Measurements from ENCODE around the gene EML6. TPM values are rescaled to one million over a fixed set of nuclear protein-coding genes. Genes with fewer than 3 reads are reported as not detected.

The EML6 gene
- total RNA-seq, 1 experiment from 2014 or later: 0.95 TPM

DNA sequence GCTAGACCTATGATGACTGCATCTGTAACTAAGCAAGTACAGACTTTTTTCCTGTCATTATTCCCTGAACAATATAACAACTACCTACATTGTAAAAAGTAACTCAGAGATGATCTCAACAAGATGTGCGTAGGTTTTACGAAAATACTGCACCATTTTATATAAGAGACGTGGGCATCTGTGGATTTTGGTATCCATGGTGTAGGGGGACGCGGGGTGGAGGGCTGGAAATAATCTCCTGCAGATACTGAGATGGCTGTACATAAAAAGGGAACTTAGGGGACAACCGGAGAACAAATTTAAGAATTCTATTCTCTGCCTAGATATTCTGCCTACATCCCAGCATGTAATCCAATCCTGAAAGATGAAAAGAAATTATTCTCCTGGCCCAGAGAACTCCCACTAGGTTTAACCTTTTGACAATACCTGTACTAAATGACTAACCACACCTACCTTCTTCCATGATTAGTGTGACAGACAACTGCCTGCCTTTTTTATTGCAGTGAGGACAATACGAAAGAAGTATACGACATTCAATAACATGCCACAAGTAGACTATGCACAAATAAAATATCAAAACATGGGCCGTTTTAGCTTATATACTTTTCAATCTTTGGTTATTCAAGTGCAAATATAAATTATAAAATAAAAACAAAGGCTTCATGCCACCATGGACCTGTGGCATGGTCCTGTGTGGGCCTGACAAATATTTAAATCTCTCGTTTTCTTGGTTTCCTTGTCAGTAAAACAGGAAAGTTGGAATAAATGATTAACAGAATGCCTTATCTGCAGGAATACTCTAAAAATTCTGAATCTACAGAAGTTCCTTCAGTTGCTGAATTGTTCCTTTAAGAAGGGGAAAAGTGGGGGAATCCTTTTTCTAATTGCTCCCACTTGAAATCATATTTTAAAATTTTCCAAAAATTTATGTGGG, 280.5 kb downstream of the EML6 start:
- in situ Hi-C loops (cut with HindIII; ENCODE audit: low pct_unique_long_range_greater_than_20kb, low sequenced_read_pairs): no loop called here
- no peak for DNase-seq (ENCODE audit: low read depth, low spot score)

DNA sequence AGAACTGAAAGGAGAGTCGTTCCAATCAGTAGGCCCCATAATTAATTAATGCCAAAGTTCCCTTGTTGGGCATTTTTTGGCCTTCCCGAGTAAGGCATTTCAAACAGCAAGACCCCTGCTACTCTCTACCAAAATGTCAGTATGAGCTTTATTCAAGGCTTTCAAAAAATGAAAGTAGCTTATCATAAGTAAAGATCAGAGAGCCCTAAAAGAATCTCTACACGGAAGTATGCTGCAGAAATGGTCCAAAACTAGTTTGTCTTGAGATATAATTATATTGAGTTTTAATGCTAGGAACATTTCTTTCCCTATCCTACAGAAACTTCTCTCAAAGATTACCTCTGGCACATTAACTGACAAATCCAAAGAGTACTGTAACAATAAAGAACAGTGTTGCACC, 282.8 kb downstream of the EML6 start:
- DNase-seq (ENCODE audit: low read depth, low spot score): no peak
- in situ Hi-C loops (cut with HindIII; ENCODE audit: low pct_unique_long_range_greater_than_20kb, low sequenced_read_pairs): no loop called here

DNA sequence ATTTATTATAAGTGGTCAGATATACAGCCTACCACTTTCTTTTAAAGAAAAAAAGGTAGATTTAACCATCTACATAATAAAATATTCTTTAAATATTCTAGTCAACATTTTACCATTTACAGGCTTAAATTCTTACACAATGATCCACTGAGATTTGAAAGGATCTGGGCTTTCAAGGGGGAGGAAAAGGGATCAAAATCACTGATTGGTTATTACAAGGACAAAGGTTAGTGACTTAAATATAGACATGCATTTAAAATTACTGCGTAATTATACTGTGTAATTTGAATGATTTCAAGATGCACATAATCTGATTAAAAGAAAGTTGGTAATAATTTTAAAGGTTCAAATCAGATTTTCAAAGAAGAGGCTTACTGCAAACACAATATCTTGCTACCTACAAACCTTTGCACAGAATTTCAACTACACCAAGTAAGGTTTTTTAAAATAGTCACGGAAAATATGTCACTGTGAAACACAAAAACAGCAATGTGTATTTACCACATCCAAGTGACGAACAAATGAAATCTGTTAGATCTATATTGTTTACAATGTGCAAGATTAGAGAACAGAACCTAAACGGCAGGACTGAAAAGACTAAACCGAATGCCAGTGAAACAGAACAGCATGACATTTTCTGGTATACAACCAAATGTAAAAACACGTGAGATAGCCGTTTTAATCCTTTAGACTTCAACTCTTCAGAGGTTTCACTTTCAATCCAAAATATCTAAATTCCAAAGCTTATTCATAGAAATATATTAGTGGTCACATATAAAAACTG, 286.0 kb downstream of the EML6 start:
- DNase-seq (ENCODE audit: low read depth, low spot score): peak; percentile 20
- in situ Hi-C loops (cut with HindIII; ENCODE audit: low pct_unique_long_range_greater_than_20kb, low sequenced_read_pairs): no loop called here

DNA sequence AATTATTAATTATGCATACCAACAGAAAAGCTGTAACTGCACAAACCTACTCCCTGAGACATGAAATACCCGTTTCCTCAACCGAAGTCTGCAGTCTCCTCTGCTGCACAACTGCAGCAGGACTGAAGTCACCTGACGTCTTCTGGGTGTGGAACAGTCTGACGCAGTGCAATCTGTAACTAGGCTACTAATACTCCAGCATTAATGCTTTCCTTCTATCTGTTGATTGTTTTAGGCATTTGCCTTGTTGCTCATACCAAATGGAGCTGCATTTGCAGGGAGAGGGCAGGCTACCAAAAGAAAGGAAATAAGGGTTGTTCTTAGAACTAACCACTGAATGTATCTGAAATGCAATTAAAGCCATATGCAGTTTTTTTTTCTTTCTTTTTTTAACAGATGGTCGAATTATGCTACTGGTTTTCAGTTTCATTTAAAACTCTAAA, 286.7 kb downstream of the EML6 start:
- peak; percentile 93 for DNase-seq (ENCODE audit: low read depth, low spot score)
- in situ Hi-C loops (cut with HindIII; ENCODE audit: low pct_unique_long_range_greater_than_20kb, low sequenced_read_pairs): no loop called here

DNA sequence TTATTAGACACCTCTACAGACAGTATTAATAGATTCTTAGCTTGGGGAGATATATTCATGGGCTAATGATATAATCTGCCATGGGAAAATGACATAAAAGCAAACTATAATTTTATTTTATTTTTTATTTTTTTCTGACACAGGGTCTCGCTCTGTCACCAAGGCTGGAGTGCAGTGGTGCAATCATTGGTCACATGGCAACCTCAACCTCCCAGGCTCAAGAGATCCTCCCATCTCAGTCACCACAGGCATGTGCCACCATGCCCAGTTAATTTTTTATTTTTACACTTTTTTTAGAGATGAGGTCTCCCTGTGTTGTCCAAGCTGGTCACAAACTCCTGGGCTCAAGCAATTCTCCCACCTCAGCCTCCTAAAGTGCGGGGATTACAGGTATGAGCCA, 287.5 kb downstream of the EML6 start:
- DNase-seq (ENCODE audit: low read depth, low spot score): peak; percentile 50
- in situ Hi-C loops (cut with HindIII; ENCODE audit: low pct_unique_long_range_greater_than_20kb, low sequenced_read_pairs): no loop called here

DNA sequence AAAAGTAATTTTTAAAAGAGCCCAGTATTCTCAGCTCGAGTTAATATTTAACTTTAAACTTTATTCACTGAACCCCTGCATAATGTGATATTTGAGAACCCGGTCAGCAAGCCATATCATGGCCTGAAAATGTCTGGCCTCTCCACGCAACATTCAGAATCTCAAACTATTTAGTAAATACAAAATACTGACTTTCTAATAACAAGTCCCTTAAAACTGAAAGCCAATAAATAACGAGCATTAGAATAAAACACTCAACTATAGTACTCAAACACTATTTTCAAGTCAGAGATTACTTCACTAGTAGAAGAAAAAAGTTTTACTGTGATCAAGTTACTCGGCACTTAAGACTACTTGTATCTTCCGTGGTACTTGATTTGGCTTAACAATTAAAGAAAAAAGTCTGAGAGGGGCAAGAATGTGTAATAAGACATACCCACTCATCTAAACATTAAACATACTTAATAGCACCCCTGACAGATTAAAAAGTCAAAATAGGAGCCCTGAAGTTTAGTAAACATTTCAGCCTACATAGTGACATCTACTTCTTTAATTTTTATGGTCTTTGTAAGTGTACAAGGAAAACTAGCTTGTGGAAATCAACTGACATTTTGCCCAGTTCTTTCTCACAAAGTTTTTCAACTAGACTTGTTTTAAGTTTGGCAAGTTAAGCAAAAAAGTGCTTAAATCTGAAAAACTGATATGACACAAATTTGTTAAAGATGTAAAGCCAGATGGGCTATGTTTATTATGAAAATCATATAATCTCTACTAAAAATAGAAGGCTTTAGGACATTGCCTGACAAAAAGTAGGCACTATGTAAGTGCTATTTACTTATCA, 288.6 kb downstream of the EML6 start:
- in situ Hi-C loops (cut with HindIII; ENCODE audit: low pct_unique_long_range_greater_than_20kb, low sequenced_read_pairs): no loop called here
- no peak for DNase-seq (ENCODE audit: low read depth, low spot score)

DNA sequence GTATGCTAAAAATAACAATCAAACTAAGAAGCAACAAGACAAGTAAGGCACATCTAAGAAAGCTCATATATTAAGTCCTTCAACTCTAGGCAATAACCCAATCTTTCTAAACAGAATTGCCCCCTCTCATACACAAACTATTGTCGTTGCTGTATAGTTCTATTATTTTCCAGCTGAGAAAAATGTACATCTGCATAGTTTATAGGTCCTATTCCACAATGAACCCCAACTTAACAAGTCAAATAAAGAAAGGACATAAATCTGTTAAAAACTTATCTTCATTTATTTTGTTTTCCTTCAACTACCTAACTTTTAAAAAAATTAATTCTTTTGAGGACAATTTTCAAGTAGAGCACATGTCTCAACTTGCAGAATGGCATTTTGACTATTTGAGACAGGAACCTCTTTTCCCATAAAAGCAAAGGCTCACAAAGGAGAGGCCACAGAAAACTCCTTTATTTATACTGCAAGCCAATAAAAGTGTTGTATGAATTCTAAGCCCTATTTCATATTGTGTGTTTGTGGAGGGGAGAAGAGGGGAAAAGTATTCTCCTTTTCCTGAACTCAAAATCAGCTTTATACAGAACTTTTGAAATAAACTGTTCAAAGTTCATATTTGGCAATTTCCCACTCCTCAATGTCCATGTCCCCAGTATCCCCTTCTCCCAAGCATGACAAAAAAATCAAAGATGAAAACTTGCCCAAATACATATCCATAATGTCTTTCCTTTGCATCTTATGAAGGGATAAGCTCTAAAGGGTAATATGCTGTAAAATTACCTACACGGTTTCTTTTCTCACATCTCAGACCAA, 289.4 kb downstream of the EML6 start:
- DNase-seq (ENCODE audit: low read depth, low spot score): no peak
- in situ Hi-C loops (cut with HindIII; ENCODE audit: low pct_unique_long_range_greater_than_20kb, low sequenced_read_pairs): no loop called here

DNA sequence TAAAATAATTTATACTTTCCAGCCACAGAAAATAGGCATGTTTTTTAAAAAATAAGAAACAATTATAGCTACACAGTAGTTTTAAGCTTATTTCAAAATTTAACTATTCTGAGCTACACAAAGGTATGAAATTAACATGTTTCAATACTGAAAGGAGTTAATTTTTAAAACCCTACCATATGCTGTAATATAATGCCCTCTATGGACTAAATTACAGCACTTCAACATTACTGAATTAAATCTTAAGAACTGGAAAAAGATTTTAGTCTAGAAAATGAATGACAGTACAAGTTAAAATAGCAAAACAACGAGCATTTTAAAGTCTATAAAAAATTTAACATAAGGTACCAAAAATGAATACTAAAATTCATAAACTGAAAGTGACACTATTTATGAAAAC, 290.5 kb downstream of the EML6 start:
- peak; percentile 28 for DNase-seq (ENCODE audit: low read depth, low spot score)
- in situ Hi-C loops (cut with HindIII; ENCODE audit: low pct_unique_long_range_greater_than_20kb, low sequenced_read_pairs): no loop called here

DNA sequence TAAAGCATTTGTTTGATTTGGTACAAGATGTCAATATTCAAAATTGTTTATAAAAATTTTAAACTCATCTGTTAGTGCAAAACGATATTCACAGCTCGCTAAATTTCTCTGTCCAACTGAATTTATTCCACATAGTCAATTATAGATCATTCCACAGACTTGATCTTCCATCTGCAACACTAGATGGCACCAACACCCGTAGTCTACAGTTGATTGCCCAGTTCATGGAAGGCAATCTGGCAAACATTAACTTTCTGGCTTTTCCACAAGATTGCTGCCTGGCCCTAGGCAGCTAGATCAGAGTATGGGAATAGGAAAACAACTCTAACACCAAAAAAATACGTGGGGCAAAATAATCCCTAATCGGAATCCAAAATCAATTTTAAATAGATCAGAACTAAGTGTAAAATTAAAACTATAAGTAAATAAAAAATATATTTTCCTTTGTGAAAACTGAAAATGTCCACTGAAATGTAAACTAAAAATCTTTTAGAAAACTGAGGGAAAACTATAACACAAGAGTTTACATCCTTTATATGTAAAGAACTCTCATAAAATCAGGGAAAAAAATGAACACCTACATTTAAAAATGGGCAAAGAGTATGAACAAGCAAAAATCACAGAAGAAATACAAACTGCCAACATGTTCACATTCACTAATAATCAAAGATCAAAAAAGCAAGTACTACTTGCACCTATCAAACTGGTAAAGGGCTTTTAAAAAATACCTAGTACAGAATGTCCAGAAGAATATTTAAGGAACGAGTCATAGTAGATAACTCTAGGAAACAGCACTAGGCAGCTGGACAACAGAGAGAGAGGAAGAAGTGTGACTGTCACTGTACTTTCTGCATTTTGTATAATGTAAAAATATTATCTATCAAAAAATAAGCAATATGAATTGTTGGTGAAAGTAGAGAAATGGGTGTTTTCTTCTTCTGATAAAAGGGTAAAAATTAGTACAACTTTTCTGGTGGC, 291.8 kb downstream of the EML6 start:
- in situ Hi-C loops (cut with HindIII; ENCODE audit: low pct_unique_long_range_greater_than_20kb, low sequenced_read_pairs): no loop called here
- DNase-seq (ENCODE audit: low read depth, low spot score): peak; percentile 89

DNA sequence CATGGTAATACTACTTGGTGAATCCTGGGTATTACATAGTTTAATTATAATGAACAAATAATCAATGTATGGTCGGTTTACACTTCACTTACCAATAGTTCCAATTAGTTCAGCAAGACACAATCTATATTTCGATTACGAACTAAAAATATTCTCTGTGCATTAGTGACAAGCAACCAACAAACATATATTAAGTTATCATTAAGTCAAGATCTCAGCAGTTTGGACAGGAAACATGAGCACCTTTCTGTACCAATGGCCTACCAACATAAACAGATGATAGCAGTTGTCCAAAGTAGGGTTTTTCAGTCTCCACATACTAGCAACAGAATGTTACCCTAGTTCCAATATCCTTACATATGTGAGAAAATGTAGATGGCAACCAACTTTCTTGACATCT, 294.0 kb downstream of the EML6 start:
- DNase-seq (ENCODE audit: low read depth, low spot score): no peak
- in situ Hi-C loops (cut with HindIII; ENCODE audit: low pct_unique_long_range_greater_than_20kb, low sequenced_read_pairs): no loop called here

DNA sequence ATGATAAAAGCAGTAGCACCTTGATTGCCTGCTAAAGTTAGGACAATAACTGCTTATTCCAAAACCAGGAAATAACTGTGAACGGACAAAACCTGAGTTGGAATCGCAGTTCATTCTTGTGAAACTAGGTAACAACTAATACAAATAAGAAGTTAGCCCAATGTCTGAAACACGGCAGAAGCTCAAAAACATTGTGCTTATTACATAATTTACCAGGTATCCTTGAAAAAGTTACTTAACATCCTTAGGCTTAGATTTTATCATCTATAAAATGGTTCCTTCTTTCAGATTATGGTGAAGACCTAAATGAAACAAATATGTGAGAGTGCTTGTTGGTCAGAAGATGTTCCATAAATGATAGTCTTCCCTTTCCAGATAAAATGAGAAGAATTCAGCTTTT, 294.4 kb downstream of the EML6 start:
- no peak for DNase-seq (ENCODE audit: low read depth, low spot score)

DNA sequence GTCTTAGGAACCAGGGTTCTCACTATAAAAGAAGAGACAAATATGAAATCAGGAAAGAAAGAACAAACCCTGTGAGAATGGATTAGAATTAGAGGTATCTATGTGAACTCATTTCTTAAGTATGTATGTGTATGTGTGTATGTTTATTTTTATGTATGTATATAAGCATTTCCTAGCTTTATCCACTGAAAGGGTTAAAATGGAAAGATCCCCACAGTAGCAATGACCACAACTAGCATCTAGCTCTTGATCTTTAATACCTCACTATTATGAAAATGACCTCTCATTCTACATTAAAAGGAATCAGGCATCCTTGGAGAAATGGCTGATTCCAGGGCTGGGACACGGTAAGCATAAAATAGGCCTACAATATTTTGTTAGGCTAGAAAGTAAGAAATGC, 295.2 kb downstream of the EML6 start:
- DNase-seq (ENCODE audit: low read depth, low spot score): no peak
- in situ Hi-C loops (cut with HindIII; ENCODE audit: low pct_unique_long_range_greater_than_20kb, low sequenced_read_pairs): no loop called here

More for the DNA sequence above, 294.4 kb downstream of the EML6 start:
- in situ Hi-C loops (cut with HindIII; ENCODE audit: low pct_unique_long_range_greater_than_20kb, low sequenced_read_pairs): no loop called here

DNA sequence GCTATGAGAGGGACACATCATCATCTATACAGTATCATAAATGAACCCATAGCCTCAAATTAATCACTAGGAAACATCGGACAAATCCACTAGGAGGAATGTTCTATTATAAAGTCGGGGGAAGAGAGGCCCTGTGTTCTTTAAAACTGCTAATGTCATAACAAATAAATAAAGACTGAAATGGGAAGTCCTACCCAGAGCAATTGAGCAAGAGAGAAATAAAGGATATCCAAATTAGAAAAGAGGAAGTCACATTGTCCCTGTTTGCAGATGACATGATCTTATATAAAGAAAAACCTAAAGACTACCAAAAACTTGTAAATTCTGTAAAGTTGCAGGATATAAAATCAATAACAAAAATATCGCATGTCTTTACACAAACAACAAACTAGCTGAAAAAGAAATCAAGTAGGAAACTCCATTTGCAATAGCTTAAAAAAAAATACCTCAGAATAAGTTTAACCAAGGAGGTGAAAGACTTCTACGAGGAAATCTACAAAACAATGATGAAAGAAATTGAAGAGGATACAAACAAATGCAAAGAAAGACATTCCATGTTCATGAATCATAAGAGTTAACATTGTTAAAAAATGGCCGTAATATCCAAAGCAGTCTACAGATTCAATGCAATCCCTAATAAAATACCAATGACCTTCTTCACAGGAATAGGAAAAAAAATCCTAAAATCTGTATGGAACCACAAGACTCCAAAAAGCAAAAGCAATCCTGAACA, 296.2 kb downstream of the EML6 start:
- in situ Hi-C loops (cut with HindIII; ENCODE audit: low pct_unique_long_range_greater_than_20kb, low sequenced_read_pairs): no loop called here
- no peak for DNase-seq (ENCODE audit: low read depth, low spot score)

Measured in SK-MEL-5 (cell line).